Neural cell (in vitro differentiated cells): ENCODE data around the gene PAQR5.
"Not testable (repeated sequence)": the region's sequence is repeated elsewhere in the genome, so short reads cannot be mapped to it uniquely, and the experiment has no call there.

Experiments
- EP300 ChIP-seq: fragments of 450-650 bp; conservative IDR thresholded peaks from 2 replicates; pipeline ENCODE4 v1.6.1; 2014; ENCODE audit warnings: antibody characterized with exemption, mild to moderate bottlenecking, moderate library complexity; ENCODE audit not compliant: poor library complexity, severe bottlenecking
- EZH2 ChIP-seq: fragments of 200-600, 300-800 bp; shearing (Covaris generic), sonication (generic); IDR thresholded peaks from 2 replicates; pipeline ENCODE4 v1.6.1; 2014; ENCODE audit warnings: antibody characterized with exemption, low read length, borderline replicate concordance, mild to moderate bottlenecking; ENCODE audit not compliant: insufficient read depth, poor library complexity, severe bottlenecking
- POLR2AphosphoS5 ChIP-seq: IDR thresholded peaks from 2 replicates; pipeline ENCODE4 v1.6.1; 2012

GRCh38 chr15:69450221-69450620, 151.5 kb downstream of the PAQR5 start:
- not testable (repeated sequence) for TF ChIP-seq POLR2AphosphoS5, EP300, EZH2
